Spleen (tissue), 11 donors: ENCODE results near the gene DBT. TPM values are rescaled to one million over a fixed set of nuclear protein-coding genes. Genes with fewer than 3 reads are reported as not detected.

ENCODE experiments used
- DNase-seq: peaks from one replicate; pipeline ENCODE4 v3.0.0-alpha.2; 2020
- H3K27ac ChIP-seq, 8 donors: fragments of 200-600 bp; sonication (generic) in 7 of 8; 1 replicate in 4 of 8; 2 replicates in 4 of 8; pipeline versions ENCODE4 v1.5.0 to v1.8.0; 2016 to 2021; ENCODE audit warnings: inconsistent platforms in 4 of 8, mild to moderate bottlenecking in 4 of 8, moderate library complexity in 1 of 8
- H3K27me3 ChIP-seq, 7 donors: fragments of 200-600 bp; sonication (generic) in 6 of 7; replicated peaks in 1 of 7; 1 replicate in 4 of 7; 2 replicates in 3 of 7; pipeline versions ENCODE4 v1.5.0 to v1.8.0; 2016 to 2021; ENCODE audit warnings: inconsistent platforms in 3 of 7, mild to moderate bottlenecking in 1 of 7
- H3K36me3 ChIP-seq, 6 donors: fragments of 200-600 bp; sonication (generic) in 5 of 6; 1 replicate in 4 of 6; 2 replicates in 2 of 6; pipeline versions ENCODE4 v1.5.0 to v1.8.0; 2016 to 2021; ENCODE audit warnings: inconsistent platforms in 2 of 6
- H3K4me1 ChIP-seq, 6 donors: fragments of 200-600 bp; sonication (generic) in 5 of 6; 1 replicate in 3 of 6; 2 replicates in 3 of 6; pipeline versions ENCODE4 v1.5.0 to v1.8.0; 2016 to 2021; ENCODE audit warnings: inconsistent platforms in 3 of 6
- H3K4me3 ChIP-seq, 8 donors: fragments of 200-600 bp; sonication (generic) in 7 of 8; 1 replicate in 4 of 8; 2 replicates in 4 of 8; pipeline versions ENCODE4 v1.5.0 to v1.8.0; 2016 to 2021; ENCODE audit warnings: inconsistent platforms in 4 of 8, mild to moderate bottlenecking in 4 of 8, moderate library complexity in 2 of 8
- H3K9me3 ChIP-seq, 8 donors: fragments of 200-600 bp; sonication (generic) in 7 of 8; 1 replicate in 4 of 8; 2 replicates in 4 of 8; pipeline versions ENCODE4 v1.5.0 to v1.8.0; 2016 to 2021; ENCODE audit warnings: inconsistent platforms in 4 of 8
- POLR2A ChIP-seq, 3 donors: fragments of 450-650 bp; IDR thresholded peaks; one replicate each; pipeline ENCODE4 v1.5.1; 2017; ENCODE audit warnings: antibody characterized with exemption in 3 of 3, mild to moderate bottlenecking in 1 of 3
- POLR2AphosphoS5 ChIP-seq, 3 donors: sonication (generic); formaldehyde crosslinking; IDR thresholded peaks; one replicate each; pipeline ENCODE4 v1.5.1; 2017; ENCODE audit warnings: antibody characterized with exemption in 3 of 3
- WGBS, 5 donors: extraction: QIAGEN DNeasy Blood & Tissue Kit in 3 of 5; methylation state at CpG; one replicate each; pipeline versions ENCODE4 v1.1.5 to v1.1.7; 2013 to 2018; 5-methylcytosine and 5-hydroxymethylcytosine counted together
- intact Hi-C: fragments of 100-400 bp; cut with DNase I; formaldehyde crosslinking; loops from one replicate; pipeline ENCODE4 v1.15.0; 2023; ENCODE audit warnings: low total_unique reads
- polyA plus RNA-seq, 3 donors: library from polyadenylated mRNA; stranded (reverse); fragments of 200-250 nt; gene quantifications; one replicate each; pipeline ENCODE4 v1.2.1, GENCODE V29; 2013
- total RNA-seq, 7 donors: library from RNA; depleted of rRNA in 3 of 7; stranded (reverse); fragments of >200 nt in 3 of 7; fragmentation: NEBNext Ultra II Directional in 4 of 7; extraction: Animal tissue kit (Norgen Biotek cat#: 25700) in 4 of 7; gene quantifications; one replicate each; pipeline versions ENCODE4 v1.1.0 to v1.2.1, GENCODE V29; 2016 to 2021
- TF ChIP-seq, protein P1 (sequence below), 11 experiments: fragments of 200-600 bp in 7 of 11; fragments of 450-650 bp in 4 of 11; sonication (generic) in 4 of 11; IDR thresholded peaks in 8 of 11; conservative IDR thresholded peaks in 3 of 11; 1 replicate in 7 of 11; 2 replicates in 4 of 11; pipeline versions ENCODE4 v1.4.0 to v1.8.0; 2016 to 2021; ENCODE audit warnings: antibody characterized with exemption in 11 of 11, inconsistent platforms in 4 of 11, mild to moderate bottlenecking in 1 of 11
- donor health status: healthy with polysubstance abuse.
- donor health status: DM: no; HTN: no; CAD: no; lungs with moderate emphysema.
- donor health status: DM: no; HTN: no; CAD: no.
- donor health status: Bipolar disorder and iron deficiency.
- donor health status: healthy.
- donor health status: DM: no; HTN: no; CAD: no.
- donor health status: DM: yes; HTN: yes; CAD: no.

Gene DBT
- total and polyA plus RNA-seq, 10 donors: 1.8 to 13.4 (median 6.8) TPM

DNA sequence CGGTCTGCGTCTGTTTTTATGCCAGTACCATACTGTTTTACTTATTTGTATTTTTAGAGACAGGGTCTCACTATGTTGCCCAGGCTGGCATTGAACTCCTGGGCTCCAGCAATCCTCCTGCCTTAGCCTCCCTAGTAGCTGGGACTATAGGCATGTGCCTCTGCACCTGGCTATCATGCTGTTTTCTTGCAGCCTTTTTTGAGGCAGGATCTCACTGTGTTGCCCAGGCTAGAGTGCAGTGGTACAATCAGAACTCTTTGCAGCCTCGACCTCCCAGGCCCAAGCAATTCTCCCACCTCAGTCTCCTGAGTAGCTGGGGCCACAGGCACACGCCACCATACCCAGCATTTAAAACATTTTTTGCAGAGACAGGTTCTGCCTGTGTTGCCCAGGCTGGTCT, 66.3 kb downstream of the DBT start:
- intact Hi-C loops: no loop called here
- no peak for DNase-seq
- Histone ChIP-seq H3K27ac (no peak overlapping the region), H3K9me3 (no peaks in the 10 kb centered on the region), H3K4me3 (no peak overlapping the region), H3K36me3 (peaks cover 0 to 1% (median 0%) of the 10 kb centered on the region in 6 donors), H3K4me1 (peaks cover 0 to 2% (median 0%) of the 10 kb centered on the region in 6 donors), H3K27me3 (no peaks in the 10 kb centered on the region)
- 94 to 97% (median 96%) methylated on average over 4 of the region's 4 CpGs for WGBS, 5 donors
- no peak for TF ChIP-seq POLR2AphosphoS5 (IDR thresholded peaks at IDR 0.05)
- TF ChIP-seq, protein P1, sequence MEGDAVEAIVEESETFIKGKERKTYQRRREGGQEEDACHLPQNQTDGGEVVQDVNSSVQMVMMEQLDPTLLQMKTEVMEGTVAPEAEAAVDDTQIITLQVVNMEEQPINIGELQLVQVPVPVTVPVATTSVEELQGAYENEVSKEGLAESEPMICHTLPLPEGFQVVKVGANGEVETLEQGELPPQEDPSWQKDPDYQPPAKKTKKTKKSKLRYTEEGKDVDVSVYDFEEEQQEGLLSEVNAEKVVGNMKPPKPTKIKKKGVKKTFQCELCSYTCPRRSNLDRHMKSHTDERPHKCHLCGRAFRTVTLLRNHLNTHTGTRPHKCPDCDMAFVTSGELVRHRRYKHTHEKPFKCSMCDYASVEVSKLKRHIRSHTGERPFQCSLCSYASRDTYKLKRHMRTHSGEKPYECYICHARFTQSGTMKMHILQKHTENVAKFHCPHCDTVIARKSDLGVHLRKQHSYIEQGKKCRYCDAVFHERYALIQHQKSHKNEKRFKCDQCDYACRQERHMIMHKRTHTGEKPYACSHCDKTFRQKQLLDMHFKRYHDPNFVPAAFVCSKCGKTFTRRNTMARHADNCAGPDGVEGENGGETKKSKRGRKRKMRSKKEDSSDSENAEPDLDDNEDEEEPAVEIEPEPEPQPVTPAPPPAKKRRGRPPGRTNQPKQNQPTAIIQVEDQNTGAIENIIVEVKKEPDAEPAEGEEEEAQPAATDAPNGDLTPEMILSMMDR (IDR thresholded peaks at IDR 0.05 in 8 of 11, conservative IDR thresholded peaks at IDR 0.05 in 3 of 11): no peak
- TF ChIP-seq POLR2A (IDR thresholded peaks at IDR 0.05): no peak

DNA sequence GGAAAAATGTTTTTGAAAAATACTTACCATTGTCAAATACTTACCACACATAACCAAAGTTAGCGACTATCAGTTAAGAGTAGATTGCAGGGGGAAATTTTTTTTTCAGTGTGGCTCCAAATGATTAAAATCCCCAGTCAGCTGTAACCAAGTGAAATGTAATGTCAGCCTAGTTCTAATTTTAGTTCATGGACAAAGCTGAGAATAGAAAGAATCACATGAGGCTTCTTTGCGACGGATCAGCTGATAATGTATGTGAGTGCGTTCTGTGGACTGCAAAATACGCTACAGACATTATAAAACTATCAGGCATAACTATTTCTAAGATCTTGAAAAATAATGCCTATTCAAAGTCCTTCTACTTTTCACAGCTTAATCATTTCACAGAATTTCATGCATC, 71.5 kb downstream of the DBT start, which contains the start of gene LRRC39:
Gene LRRC39 (minus strand): TSS at position 166 of the 400 bp plus-strand sequence. CDS start 9,740 bp downstream, outside the sequence.
- no peaks in the 10 kb centered on the region for H3K36me3 ChIP-seq
- no peak within 1 kb of the TSS for H3K27ac ChIP-seq
- TF ChIP-seq POLR2AphosphoS5 (IDR thresholded peaks at IDR 0.05): no peak
- TF ChIP-seq POLR2A (IDR thresholded peaks at IDR 0.05): no peak
- TF ChIP-seq, protein P1 (IDR thresholded peaks at IDR 0.05 in 8 of 11, conservative IDR thresholded peaks at IDR 0.05 in 3 of 11): no peak
- WGBS, 5 donors: 63 to 85% (median 69%) methylated on average over 5 of the region's 5 CpGs
- DNase-seq: no peak
- intact Hi-C loops: no loop called here
- no peaks in the 10 kb centered on the region for H3K27me3 ChIP-seq
- H3K9me3 ChIP-seq: no peaks in the 10 kb centered on the region
- H3K4me1 ChIP-seq: no peaks in the 10 kb centered on the region
- H3K4me3 ChIP-seq: no peak within 1 kb of the TSS

DNA sequence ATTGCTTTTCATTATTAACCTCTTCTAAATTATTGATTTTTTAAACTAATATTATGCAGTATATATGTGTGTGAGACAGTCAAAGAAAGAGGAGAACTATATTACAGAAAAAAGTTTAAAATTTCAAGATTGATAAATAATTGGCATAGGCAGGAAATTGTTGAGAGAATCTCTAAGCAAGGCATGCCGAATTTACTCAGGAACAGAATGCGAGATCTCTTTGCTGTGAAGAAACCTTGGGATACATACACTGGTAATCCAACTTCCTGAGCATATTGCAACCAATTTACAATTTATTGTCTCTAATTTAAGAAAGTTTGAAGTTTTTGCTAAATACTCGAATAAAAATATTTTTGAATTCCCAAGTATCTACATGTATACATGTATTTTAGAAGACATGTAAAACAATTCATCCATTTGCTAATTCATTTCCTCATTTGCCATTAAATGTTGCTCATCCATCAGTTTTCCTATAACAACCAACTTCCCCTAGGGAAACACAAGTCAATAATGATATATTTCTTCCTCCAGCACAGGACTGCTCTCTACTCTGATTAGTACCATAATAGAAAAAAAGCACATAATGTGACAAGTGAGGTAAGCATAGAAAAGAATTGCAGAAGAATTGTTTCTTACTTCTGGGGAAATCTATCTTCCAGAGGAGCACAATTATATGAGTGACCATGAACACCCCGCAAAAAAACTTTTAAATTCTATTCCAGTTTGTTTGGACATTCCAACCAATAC, 72.2 kb downstream of the DBT start:
- TF ChIP-seq, protein P1 (IDR thresholded peaks at IDR 0.05 in 8 of 11, conservative IDR thresholded peaks at IDR 0.05 in 3 of 11): no peak
- TF ChIP-seq POLR2AphosphoS5 (IDR thresholded peaks at IDR 0.05): no peak
- no peak for TF ChIP-seq POLR2A (IDR thresholded peaks at IDR 0.05)
- H3K27ac ChIP-seq: no peak overlapping the region
- WGBS, 5 donors: 81 to 92% (median 91%) methylated on average over 4 of the region's 4 CpGs
- H3K4me3 ChIP-seq: no peak overlapping the region
- no peaks in the 10 kb centered on the region for H3K9me3 ChIP-seq
- intact Hi-C loops: no loop called here
- H3K4me1 ChIP-seq: no peaks in the 10 kb centered on the region
- H3K36me3 ChIP-seq: no peaks in the 10 kb centered on the region
- DNase-seq: no peak
- H3K27me3 ChIP-seq: no peaks in the 10 kb centered on the region

DNA sequence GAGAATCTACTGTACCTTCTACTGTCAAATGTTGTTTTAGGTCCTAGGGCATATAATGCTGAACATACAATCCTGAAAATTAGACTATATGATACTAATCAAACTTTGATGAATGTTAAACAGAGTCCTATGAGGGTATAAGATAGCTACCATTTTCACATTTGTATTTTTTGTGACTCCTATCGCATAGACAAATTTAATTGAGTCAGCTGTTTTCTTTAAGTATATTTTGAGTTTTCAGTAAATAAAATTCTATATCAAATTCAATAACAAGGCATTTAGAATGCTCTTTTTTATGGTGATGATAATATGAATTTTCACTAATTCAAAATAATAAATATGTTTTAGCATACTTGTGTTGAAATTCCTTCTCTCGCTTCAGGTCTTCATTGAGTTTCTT, 81.6 kb downstream of the DBT start:
- intact Hi-C loops: no loop called here
- no peaks in the 10 kb centered on the region for H3K27me3 ChIP-seq
- TF ChIP-seq POLR2A (IDR thresholded peaks at IDR 0.05) (no peak), POLR2AphosphoS5 (IDR thresholded peaks at IDR 0.05) (no peak)
- TF ChIP-seq, protein P1 (IDR thresholded peaks at IDR 0.05 in 8 of 11, conservative IDR thresholded peaks at IDR 0.05 in 3 of 11): no peak
- H3K4me1 ChIP-seq: no peaks in the 10 kb centered on the region
- H3K27ac ChIP-seq: no peak overlapping the region
- H3K9me3 ChIP-seq: no peaks in the 10 kb centered on the region
- WGBS, 5 donors: 93 to 98% (median 97%) methylated on average over 2 of the region's 2 CpGs
- DNase-seq: no peak
- no peak overlapping the region for H3K4me3 ChIP-seq
- no peaks in the 10 kb centered on the region for H3K36me3 ChIP-seq
